ENCODE results near the gene KIF5C. TPM values are rescaled to one million over a fixed set of nuclear protein-coding genes. Genes with fewer than 3 reads are reported as not detected.

KIF5C gene
- total and polyA plus RNA-seq, 2 of the 13 experiments (the other 11 are each of a cell fraction or from before 2014, with no cell fraction given) = 0.15 to 0.20 TPM

DNA sequence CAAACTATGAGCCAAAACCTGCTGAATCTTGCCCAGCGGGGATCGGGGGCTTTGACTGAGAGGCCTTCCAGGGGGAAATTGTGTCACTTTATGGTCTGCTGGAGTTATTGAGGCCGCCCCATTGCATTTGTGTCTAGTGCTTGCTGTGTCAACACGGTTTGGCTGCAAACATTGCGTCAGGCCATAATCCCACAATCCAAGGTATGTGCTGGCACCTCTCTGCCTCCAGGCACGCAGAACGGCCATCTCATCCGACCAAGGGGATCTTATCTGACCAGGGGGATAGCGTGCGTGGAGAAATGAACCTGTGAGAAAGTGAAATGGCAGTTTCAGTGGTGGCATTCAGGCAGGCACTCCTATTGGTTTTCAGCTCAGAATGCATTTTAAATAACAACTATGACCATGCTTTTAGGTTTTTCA lies 145.4 kb downstream of the KIF5C start (continued):
- no peak for TF ChIP-seq IKZF4 (CRISPR knock-in tag; IDR thresholded peaks at IDR 0.05; ENCODE audit: borderline replicate concordance, low read depth, not compliant biosample characterization)
- no peak for TF ChIP-seq ZFYVE20 (CRISPR knock-in tag; IDR thresholded peaks at IDR 0.05; ENCODE audit: borderline replicate concordance, low read depth)
- TF ChIP-seq FOXK1 (CRISPR knock-in tag; IDR thresholded peaks at IDR 0.05; ENCODE audit: borderline replicate concordance, low read depth) = peak; percentile 75; the same call in 1 of the 2 replicates
- no peak for TF ChIP-seq ZNF557 (CRISPR knock-in tag; IDR thresholded peaks at IDR 0.05)
- no peak for TF ChIP-seq ZNF121 (CRISPR knock-in tag; IDR thresholded peaks at IDR 0.05)
- TF ChIP-seq MEIS2 (CRISPR knock-in tag; IDR thresholded peaks at IDR 0.05) = no peak
- TF ChIP-seq, protein P1, sequence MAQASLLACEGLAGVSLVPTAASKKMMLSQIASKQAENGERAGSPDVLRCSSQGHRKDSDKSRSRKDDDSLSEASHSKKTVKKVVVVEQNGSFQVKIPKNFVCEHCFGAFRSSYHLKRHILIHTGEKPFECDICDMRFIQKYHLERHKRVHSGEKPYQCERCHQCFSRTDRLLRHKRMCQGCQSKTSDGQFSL (CRISPR knock-in tag; IDR thresholded peaks at IDR 0.05) = no peak
- TF ChIP-seq ZFP62 (CRISPR knock-in tag; IDR thresholded peaks at IDR 0.05) = no peak
- TF ChIP-seq, protein P2, sequence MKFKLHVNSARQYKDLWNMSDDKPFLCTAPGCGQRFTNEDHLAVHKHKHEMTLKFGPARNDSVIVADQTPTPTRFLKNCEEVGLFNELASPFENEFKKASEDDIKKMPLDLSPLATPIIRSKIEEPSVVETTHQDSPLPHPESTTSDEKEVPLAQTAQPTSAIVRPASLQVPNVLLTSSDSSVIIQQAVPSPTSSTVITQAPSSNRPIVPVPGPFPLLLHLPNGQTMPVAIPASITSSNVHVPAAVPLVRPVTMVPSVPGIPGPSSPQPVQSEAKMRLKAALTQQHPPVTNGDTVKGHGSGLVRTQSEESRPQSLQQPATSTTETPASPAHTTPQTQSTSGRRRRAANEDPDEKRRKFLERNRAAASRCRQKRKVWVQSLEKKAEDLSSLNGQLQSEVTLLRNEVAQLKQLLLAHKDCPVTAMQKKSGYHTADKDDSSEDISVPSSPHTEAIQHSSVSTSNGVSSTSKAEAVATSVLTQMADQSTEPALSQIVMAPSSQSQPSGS (CRISPR knock-in tag; IDR thresholded peaks at IDR 0.05) = peak; percentile 67
- TF ChIP-seq, protein P3, sequence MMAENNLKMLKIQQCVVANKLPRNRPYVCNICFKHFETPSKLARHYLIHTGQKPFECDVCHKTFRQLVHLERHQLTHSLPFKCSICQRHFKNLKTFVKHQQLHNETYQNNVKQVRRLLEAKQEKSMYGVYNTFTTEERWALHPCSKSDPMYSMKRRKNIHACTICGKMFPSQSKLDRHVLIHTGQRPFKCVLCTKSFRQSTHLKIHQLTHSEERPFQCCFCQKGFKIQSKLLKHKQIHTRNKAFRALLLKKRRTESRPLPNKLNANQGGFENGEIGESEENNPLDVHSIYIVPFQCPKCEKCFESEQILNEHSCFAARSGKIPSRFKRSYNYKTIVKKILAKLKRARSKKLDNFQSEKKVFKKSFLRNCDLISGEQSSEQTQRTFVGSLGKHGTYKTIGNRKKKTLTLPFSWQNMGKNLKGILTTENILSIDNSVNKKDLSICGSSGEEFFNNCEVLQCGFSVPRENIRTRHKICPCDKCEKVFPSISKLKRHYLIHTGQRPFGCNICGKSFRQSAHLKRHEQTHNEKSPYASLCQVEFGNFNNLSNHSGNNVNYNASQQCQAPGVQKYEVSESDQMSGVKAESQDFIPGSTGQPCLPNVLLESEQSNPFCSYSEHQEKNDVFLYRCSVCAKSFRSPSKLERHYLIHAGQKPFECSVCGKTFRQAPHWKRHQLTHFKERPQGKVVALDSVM (CRISPR knock-in tag; IDR thresholded peaks at IDR 0.05) = no peak
- TF ChIP-seq, protein P4, sequence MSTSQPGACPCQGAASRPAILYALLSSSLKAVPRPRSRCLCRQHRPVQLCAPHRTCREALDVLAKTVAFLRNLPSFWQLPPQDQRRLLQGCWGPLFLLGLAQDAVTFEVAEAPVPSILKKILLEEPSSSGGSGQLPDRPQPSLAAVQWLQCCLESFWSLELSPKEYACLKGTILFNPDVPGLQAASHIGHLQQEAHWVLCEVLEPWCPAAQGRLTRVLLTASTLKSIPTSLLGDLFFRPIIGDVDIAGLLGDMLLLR (CRISPR knock-in tag; IDR thresholded peaks at IDR 0.05) = no peak
- no peak for TF ChIP-seq ZNF577 (CRISPR knock-in tag; IDR thresholded peaks at IDR 0.05; ENCODE audit: borderline replicate concordance, low read depth)
- 0 out of 2 replicates have a peak, but pooled peaks have one; percentile 39 for TF ChIP-seq KDM2A (CRISPR knock-in tag; IDR thresholded peaks at IDR 0.05; ENCODE audit: borderline replicate concordance, low read depth)
- no peak for TF ChIP-seq ZNF17 (CRISPR knock-in tag; IDR thresholded peaks at IDR 0.05)
- TF ChIP-seq, protein P5, sequence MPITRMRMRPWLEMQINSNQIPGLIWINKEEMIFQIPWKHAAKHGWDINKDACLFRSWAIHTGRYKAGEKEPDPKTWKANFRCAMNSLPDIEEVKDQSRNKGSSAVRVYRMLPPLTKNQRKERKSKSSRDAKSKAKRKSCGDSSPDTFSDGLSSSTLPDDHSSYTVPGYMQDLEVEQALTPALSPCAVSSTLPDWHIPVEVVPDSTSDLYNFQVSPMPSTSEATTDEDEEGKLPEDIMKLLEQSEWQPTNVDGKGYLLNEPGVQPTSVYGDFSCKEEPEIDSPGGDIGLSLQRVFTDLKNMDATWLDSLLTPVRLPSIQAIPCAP (CRISPR knock-in tag; IDR thresholded peaks at IDR 0.05; ENCODE audit: low read depth) = no peak
- TF ChIP-seq ZNF30 (CRISPR knock-in tag; IDR thresholded peaks at IDR 0.05) = no peak
- TF ChIP-seq ZZZ3 (CRISPR knock-in tag; IDR thresholded peaks at IDR 0.05; ENCODE audit: borderline replicate concordance) = no peak
- TF ChIP-seq MYC (CRISPR knock-in tag; IDR thresholded peaks at IDR 0.05; ENCODE audit: borderline replicate concordance) = no peak
- no peak for TF ChIP-seq IKZF1 (IDR thresholded peaks at IDR 0.05)
- no peak for TF ChIP-seq IRX3 (CRISPR knock-in tag; IDR thresholded peaks at IDR 0.05; ENCODE audit: borderline replicate concordance, low read depth)
- TF ChIP-seq, protein P6, sequence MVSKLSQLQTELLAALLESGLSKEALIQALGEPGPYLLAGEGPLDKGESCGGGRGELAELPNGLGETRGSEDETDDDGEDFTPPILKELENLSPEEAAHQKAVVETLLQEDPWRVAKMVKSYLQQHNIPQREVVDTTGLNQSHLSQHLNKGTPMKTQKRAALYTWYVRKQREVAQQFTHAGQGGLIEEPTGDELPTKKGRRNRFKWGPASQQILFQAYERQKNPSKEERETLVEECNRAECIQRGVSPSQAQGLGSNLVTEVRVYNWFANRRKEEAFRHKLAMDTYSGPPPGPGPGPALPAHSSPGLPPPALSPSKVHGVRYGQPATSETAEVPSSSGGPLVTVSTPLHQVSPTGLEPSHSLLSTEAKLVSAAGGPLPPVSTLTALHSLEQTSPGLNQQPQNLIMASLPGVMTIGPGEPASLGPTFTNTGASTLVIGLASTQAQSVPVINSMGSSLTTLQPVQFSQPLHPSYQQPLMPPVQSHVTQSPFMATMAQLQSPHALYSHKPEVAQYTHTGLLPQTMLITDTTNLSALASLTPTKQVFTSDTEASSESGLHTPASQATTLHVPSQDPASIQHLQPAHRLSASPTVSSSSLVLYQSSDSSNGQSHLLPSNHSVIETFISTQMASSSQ (IDR thresholded peaks at IDR 0.05; ENCODE audit: low read depth) = no peak
- TF ChIP-seq, protein P6 (CRISPR knock-in tag; IDR thresholded peaks at IDR 0.05; ENCODE audit: borderline replicate concordance) = no peak
